Measurements from ENCODE around the gene TMPRSS2.

GRCh38 chr21:41433566-41433965 lies 74.4 kb downstream of the TMPRSS2 start:
- TF ChIP-seq ZNF777 (tag by site-specific recombination; IDR thresholded peaks at IDR 0.05; ENCODE audit: borderline replicate concordance) (no peak), GLI4 (tag by site-specific recombination; IDR thresholded peaks at IDR 0.05) (no peak)

Measured in HEK293 (cell line).